HG02798 (cell line): ENCODE measurements around the gene LOC101059915.
"Not testable (repeated sequence)": the region's sequence is repeated elsewhere in the genome, so short reads cannot be mapped to it uniquely, and the experiment has no call there.

Experiments
- ATAC-seq: cut with Tn5 transposase; IDR thresholded peaks from one replicate; pipeline ENCODE4 v1.9.1; 2021; ENCODE audit warnings: mild to moderate bottlenecking; ENCODE audit not compliant: unreplicated experiment, poor library complexity

The LOC101059915 gene

GRCh38 chrX:71669947-71670346 lies 2.6 kb downstream of the LOC101059915 start:
- ATAC-seq, result not testable (repeated sequence)

DNA sequence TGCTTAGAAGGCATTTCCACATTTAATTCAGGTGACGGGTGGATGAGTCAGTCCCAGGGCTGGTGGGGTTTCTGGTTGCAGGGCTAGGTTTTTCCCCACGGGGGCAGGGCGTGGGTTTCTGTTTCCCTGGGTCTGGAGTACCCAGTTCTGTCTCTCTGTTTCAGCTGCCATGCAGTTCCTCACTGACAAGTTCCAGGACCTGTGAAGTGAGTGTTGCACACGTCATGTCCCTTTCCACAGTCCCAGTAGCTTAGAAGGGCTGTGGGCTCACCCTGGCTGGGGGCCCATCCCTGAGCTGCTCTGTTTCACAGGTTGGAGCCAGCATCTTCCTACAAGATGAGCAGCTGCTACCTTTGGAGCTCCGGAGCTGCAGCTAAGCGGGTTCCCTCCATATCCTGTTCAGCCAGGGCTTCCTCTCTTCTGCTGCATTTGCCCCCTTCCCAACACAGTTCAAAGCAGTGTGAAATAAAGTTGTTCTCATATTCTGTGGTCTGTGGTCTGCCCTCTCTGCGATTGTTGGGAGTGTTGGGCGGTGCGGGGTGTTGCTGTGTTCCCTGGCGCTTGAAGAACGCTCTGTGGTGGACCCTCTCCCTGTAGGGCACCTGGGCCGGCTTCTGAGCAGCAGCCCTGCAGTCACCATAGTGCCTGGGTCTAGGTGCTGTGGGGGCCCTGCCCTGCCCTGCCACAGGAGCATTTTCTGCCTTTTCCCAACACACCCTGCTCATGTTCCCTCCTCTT lies 3.9 kb downstream of the LOC101059915 start:
- ATAC-seq, result no peak

- no peak for ATAC-seq
Measured at GRCh38 chrX:71671938-71672337, 4.6 kb downstream of the LOC101059915 start.

DNA sequence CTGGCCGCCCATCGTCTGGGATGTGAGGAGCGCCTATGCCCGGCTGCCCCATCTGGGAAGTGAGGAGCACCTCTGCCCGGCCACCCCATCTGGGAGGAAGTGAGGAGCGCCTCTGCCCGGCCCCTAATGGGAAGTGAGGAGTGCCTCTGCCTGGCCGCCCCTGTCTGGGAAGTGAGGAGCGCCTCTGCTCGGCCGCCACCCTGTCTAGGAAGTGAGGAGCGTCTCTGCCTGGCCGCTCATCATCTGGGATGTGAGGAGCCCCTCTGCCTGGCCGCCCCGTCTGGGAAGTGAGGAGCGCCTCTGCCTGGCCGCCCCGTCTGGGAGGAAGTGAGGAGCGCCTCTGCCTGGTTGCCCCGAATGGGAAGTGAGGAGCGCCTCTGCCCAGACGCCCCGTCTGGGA lies 8.3 kb downstream of the LOC101059915 start:
- not testable (repeated sequence) for ATAC-seq

DNA sequence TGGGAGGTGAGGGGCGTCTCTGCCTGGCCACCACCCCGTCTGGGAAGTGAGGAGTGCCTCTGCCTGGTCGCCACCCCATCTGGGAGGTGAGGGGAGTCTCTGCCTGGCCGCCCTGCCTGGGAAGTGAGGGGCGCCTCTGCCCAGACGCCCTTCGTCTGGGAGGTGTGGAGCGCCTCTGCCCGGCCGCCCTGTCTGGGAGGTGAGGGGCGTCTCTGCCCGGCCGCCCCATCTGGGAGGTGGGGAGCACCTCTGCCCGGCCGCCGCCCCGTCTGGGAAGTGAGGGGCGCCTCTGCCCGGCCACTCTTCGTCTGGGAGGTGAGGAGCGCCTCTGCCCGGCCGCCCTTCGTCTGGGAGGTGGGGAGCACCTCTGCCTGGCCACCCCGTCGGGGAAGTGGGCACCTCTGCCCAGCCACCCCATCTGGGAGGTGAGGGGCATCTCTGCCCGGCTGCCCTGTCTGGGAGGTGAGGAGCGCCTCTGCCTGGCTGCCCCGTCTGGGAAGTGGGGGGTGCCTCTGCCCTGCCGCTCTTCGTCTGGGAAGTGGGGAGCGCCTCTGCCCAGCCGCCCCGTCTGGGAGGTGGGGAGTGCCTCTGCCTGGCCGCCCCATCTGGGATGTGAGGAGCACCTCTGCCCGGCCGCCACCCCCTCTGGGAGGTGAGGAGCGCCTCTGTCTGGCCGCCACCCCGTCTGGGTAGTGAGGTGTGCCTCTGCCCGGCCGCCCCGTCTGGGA lies 8.9 kb downstream of the LOC101059915 start:
- ATAC-seq, result not testable (repeated sequence)

DNA sequence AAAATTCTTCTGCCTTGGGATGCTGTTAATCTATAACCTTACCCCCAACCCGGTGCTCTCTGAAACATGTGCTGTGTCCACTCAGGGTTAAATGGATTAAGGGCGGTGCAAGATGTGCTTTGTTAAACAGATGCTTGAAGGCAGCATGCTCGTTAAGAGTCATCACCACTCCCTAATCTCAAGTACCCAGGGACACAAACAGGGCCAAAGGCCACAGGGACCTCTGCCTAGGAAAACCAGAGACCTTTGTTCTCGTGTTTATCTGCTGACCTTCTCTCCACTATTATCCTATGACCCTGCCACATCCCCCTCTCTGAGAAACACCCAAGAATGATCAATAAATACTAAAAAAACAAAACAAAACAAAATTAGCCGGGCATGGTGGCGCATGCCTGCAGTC lies 9.8 kb downstream of the LOC101059915 start:
- not testable (repeated sequence) for ATAC-seq

DNA sequence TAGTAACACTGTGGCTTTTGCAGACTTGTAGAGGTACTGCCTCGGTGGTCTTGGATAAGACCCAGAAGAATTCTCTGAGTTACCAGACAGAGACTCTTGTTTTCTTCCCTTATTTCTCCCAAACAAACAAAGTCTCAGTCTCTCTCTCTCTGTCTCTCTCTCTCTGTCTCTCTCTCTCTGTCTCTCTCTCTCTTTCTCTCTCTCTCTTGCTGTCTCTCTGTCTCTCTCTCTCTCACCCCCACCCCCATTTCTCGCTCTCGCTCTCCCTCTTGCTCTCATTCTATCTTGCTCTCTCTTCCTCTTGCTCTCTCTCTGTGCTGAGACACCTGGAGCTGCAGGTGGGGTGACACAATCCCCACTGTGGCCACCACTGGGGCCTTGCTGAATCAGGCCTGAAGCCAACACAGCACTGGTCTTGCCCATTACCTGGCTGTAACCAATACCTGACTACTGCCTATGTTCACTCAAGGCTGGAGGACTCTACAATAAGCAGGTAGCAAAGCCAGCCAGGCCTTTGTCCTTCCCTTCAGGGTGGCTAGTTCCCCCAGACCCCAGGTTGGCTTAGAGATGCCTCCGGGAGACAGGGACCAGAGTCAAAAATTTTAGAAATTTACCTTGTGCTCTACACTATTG lies 12.3 kb downstream of the LOC101059915 start:
- no peak for ATAC-seq

- peak; percentile 70 for ATAC-seq
Measured at GRCh38 chrX:71696641-71697465, 29.5 kb downstream of the LOC101059915 start.

GRCh38 chrX:71697466-71698298 lies 30.3 kb downstream of the LOC101059915 start:
- peak; percentile 33 for ATAC-seq

DNA sequence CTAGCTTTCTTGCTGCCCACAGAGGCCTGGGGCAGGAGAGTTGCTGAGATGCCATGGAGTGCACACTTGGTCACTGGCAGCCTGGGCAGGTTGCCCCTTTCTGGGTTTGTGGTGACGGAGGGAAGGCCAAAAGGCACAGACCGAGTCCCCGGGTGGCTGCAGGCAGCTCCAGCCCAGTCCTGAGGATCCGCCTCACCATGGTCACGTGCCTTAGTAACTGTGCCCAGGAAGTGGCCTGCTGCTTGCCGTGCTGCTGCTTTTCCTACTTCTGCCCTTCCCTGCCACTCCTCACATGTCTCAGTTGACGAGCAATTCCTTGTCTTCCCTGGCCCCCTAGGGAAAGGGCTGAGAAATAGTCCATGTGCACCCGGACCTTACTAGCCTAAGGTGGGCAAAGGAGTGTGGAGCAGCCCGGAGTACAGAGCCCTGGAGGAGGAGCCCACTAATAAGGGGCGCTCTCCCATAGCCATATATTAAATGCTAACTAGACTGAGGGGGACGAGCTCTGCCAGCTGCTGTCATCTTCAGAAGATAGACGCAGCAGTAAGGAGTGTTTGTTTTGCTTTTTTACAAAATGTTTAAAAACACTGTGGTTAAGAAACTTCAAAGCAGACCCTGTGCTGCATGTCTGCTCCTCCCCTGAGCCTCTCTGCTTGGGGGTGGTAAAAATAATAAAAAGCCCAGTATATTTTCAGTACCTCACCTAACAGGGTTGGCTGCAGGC lies 31.1 kb downstream of the LOC101059915 start:
- ATAC-seq, result not testable (repeated sequence)

GRCh38 chrX:71699023-71699344 lies 31.6 kb downstream of the LOC101059915 start:
- not testable (repeated sequence) for ATAC-seq

DNA sequence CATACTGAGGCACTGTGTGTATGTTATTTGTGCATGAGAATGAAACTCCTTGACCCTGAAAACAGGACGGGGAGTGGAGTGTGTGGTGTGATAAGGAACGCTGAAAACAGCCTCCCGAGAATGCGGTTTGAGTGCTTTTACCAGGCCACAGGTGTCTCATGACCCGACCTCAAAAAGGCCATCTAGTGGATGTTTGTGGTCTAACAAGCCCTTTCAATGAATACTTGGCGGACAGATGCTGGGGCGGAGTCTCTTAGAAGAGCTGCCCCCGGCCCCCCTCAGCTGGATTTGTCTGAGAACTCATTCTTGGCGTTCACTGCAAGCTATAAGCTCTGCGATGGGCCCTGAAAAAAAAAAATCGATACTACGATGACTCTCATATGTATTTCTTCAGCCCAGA lies 35.5 kb downstream of the LOC101059915 start:
- not testable (repeated sequence) for ATAC-seq

- not testable (repeated sequence) for ATAC-seq
Measured at GRCh38 chrX:71714064-71714463, 46.7 kb downstream of the LOC101059915 start.

GRCh38 chrX:71715551-71715950 lies 48.2 kb downstream of the LOC101059915 start:
- ATAC-seq, result not testable (repeated sequence)

DNA sequence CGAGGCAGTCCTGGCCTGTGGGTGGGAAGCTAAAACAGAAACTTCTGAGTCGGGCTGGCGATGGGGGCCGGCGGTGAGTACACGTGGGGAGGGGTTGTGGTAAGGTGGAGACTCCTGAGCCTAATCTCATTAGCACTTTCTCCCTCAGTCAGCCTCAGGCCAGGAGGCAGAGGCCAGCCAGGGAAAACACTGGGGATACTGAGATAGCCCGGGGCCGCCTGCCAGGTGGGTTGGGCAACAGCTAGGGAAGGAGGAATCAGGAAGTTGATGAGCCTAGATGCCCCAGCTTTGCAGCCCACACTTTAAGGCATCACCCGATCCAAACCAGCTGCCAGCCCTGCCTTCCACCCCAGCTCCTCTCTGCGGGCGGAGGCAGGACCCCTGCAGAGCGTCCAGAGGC lies 49.0 kb downstream of the LOC101059915 start:
- ATAC-seq, result not testable (repeated sequence)

DNA sequence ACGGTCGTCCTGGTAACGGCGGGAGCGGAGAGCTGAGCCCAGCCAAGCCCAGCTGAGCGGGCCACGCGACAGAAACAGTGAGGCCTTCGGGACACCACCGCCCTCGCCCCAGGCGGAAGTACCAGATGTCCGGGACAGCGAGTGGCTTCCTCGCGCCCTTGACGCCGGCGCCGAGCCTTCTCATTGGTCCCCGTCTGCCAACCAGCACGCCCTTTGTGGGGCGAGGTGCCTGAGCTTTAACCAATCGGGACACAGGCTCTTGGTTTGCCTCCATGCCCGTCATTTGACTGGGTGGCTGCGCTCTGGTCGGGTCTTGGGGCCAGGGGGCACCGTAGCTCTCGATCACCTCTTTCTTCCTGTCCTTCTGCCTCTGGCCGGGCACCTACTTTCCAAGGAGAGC lies 50.8 kb downstream of the LOC101059915 start, which contains the start of gene CXorf49:
TSS of gene CXorf49 (minus strand) at position 101 of the 400 bp plus-strand sequence. CDS start 134 bp downstream, outside the sequence.
- not testable (repeated sequence) for ATAC-seq

- ATAC-seq, result not testable (repeated sequence)
Measured at GRCh38 chrX:71719195-71719594, 51.8 kb downstream of the LOC101059915 start.

- ATAC-seq, result not testable (repeated sequence)
Measured at GRCh38 chrX:71720289-71720886, 53.0 kb downstream of the LOC101059915 start.
